K562 (cell line): ENCODE data around the gene BICC1. TPM values are rescaled to one million over a fixed set of nuclear protein-coding genes. Genes with fewer than 3 reads are reported as not detected.

Experiments
- ATAC-seq: fragments of 200-7000 bp; cut with Tn5 transposase; 3 replicates; pipeline ENCODE4 v1.9.1; 2020; ENCODE audit warnings: moderate library complexity
- BruUV-seq: library from RNA; stranded (reverse); fragments of 400-500 nt; replicated peaks from 2 replicates; lab custom pipeline; 2021; lab: Mats Ljungman, UMichigan
- CTCF ChIA-PET: fragments of 300-600 bp; formaldehyde crosslinking; extraction: SDS; loops from one replicate; lab custom pipeline; 2021; ENCODE audit warnings: low intra/inter-chr PET ratio; lab: Yijun Ruan, JAX
- POLR2A ChIA-PET: fragments of 300-600, 350-650 bp; sonication (Branson Sonifier 250); formaldehyde crosslinking; extraction: SDS; loops from one replicate; lab custom pipeline; 2021; ENCODE audit warnings: antibody characterized with exemption, inconsistent platforms; lab: Yijun Ruan, JAX
- DNase-seq, 4 experiments: peaks; one replicate each; pipeline versions ENCODE4 v3.0.0 to v3.0.0-alpha.2; 2011 to 2018; ENCODE audit warnings: low spot score in 3 of 4, mixed read lengths in 3 of 4; ENCODE audit errors: extremely low read depth in 1 of 4
- FAIRE-seq: peaks from 2 replicates; lab custom pipeline; 2011; peaks lifted over from hg19 to GRCh38; lab: Jason Lieb, UNC
- H2AFZ ChIP-seq: 2 replicates; pipeline ENCODE4 v1.6.0; 2011; ENCODE audit warnings: low read depth, low read length, control low read depth, inconsistent platforms
- H3K27ac ChIP-seq: fragments of 200-600 bp; 3 replicates; pipeline ENCODE4 v1.8.0; 2011; ENCODE audit warnings: low read depth, mild to moderate bottlenecking, control low read depth, inconsistent platforms, low read length, moderate library complexity, mixed read lengths; ENCODE audit errors: extremely low read depth
- H3K27me3 ChIP-seq, 2 experiments: fragments of 300-600 bp in 1 of 2; 2 replicates in 1 of 2; 3 replicates in 1 of 2; pipeline versions ENCODE4 v1.6.0 to v1.8.0; 2011; ENCODE audit warnings: inconsistent platforms in 2 of 2, low read length in 2 of 2, mild to moderate bottlenecking in 1 of 2, mixed read lengths in 1 of 2, moderate library complexity in 1 of 2; ENCODE audit not compliant: control insufficient read depth in 2 of 2, insufficient read depth in 2 of 2
- H3K36me3 ChIP-seq: fragments of 300-600 bp; 3 replicates; pipeline ENCODE4 v1.8.0; 2011; ENCODE audit warnings: mild to moderate bottlenecking, low read length, inconsistent platforms; ENCODE audit not compliant: control insufficient read depth, insufficient read depth
- H3K4me1 ChIP-seq, 2 experiments: fragments of 200-600 bp in 1 of 2; replicated peaks in 1 of 2; 2 replicates in 1 of 2; 3 replicates in 1 of 2; pipeline versions ENCODE4 v1.5.1 to v1.8.0; 2011; ENCODE audit warnings: inconsistent platforms in 2 of 2, low read length in 2 of 2, mild to moderate bottlenecking in 1 of 2, mixed read lengths in 1 of 2, moderate library complexity in 1 of 2; ENCODE audit not compliant: control insufficient read depth in 2 of 2, insufficient read depth in 2 of 2
- H3K4me2 ChIP-seq: 2 replicates; pipeline ENCODE4 v1.6.1; 2011; ENCODE audit warnings: low read length, control low read depth, inconsistent platforms, mixed read lengths; ENCODE audit not compliant: insufficient read depth
- H3K4me3 ChIP-seq: fragments of 200-600 bp; sonication (generic), shearing (Covaris generic); 2 replicates; pipeline ENCODE4 v1.5.1; 2016; ENCODE audit warnings: control low read depth, inconsistent platforms
- H3K79me2 ChIP-seq: fragments of 200-600 bp; 3 replicates; pipeline ENCODE4 v1.8.0; 2011; ENCODE audit warnings: low read length, inconsistent platforms; ENCODE audit not compliant: control insufficient read depth, insufficient read depth
- H3K9ac ChIP-seq, 2 experiments: 2 replicates each; pipeline versions ENCODE4 v1.6.0 to v1.6.1; 2011; ENCODE audit warnings: low read depth in 2 of 2, low read length in 2 of 2, control low read depth in 1 of 2, inconsistent platforms in 1 of 2, mild to moderate bottlenecking in 1 of 2, mixed read lengths in 1 of 2; ENCODE audit not compliant: insufficient read depth in 1 of 2
- H3K9me1 ChIP-seq: one replicate; pipeline ENCODE4 v1.6.0; 2011; ENCODE audit warnings: inconsistent platforms, mild to moderate bottlenecking, low read length, moderate library complexity; ENCODE audit not compliant: control insufficient read depth, insufficient read depth
- H3K9me3 ChIP-seq: replicated peaks from 2 replicates; pipeline ENCODE4 v1.5.1; 2011; ENCODE audit warnings: low read depth, low read length, inconsistent platforms; ENCODE audit not compliant: control insufficient read depth, insufficient read depth
- H4K20me1 ChIP-seq: replicated peaks from 2 replicates; pipeline ENCODE4 v1.6.1; 2011; ENCODE audit warnings: low read length, inconsistent platforms, mixed read lengths; ENCODE audit not compliant: control insufficient read depth, insufficient read depth
- CHD1 ChIP-seq: fragments of 200-600 bp; sonication (generic); IDR thresholded peaks from one replicate; pipeline ENCODE4 v1.6.1; 2012; ENCODE audit warnings: mild to moderate bottlenecking, moderate library complexity, low read length, inconsistent platforms
- MAFK ChIP-seq: IDR thresholded peaks from 2 replicates; pipeline ENCODE4 v1.6.1; 2011; ENCODE audit warnings: low read length, improper control_type of control experiment
- MEIS2 ChIP-seq: fragments of 450-650 bp; IDR thresholded peaks from 2 replicates; pipeline ENCODE4 v1.6.1; 2014; ENCODE audit warnings: mild to moderate bottlenecking; ENCODE audit not compliant: partially characterized antibody
- NR4A1 ChIP-seq, 2 experiments: fragments of 250-450 bp in 1 of 2; fragments of 450-650 bp in 1 of 2; sonication (Bioruptor Pico) in 1 of 2; IDR thresholded peaks; 2 replicates each; pipeline versions ENCODE4 v1.4.0 to v1.6.1; 2016 to 2020; ENCODE audit warnings: mild to moderate bottlenecking in 2 of 2, missing compliant biosample characterization in 1 of 2, missing genetic modification characterization in 1 of 2, moderate library complexity in 1 of 2
- PATZ1 ChIP-seq: fragments of 250-450 bp; sonication (Bioruptor Pico); IDR thresholded peaks from 2 replicates; pipeline ENCODE4 v1.5.0; 2020; ENCODE audit warnings: mild to moderate bottlenecking, borderline replicate concordance
- POLR2AphosphoS5 ChIP-seq: IDR thresholded peaks from 2 replicates; pipeline ENCODE4 v1.6.1; 2011; ENCODE audit warnings: mild to moderate bottlenecking, low read depth, low read length, moderate library complexity; ENCODE audit not compliant: control insufficient read depth, insufficient read depth
- TCF15 ChIP-seq: fragments of 250-450 bp; sonication (Bioruptor Pico); IDR thresholded peaks from 2 replicates; pipeline ENCODE4 v1.8.0; 2022; ENCODE audit warnings: moderate library complexity, mild to moderate bottlenecking, inconsistent platforms
- TEAD1 ChIP-seq, 2 experiments: fragments of 450-650 bp in 1 of 2; sonication (generic) in 1 of 2; formaldehyde crosslinking; IDR thresholded peaks; 2 replicates each; pipeline versions ENCODE4 v1.4.0 to v1.8.0; 2020 to 2022; ENCODE audit warnings: mild to moderate bottlenecking in 2 of 2, missing genetic modification reagents in 1 of 2
- VEZF1 ChIP-seq: fragments of 200-800 bp; sonication (Bioruptor generic); IDR thresholded peaks from 2 replicates; pipeline ENCODE4 v1.6.1; 2017; ENCODE audit warnings: missing genetic modification characterization, missing compliant biosample characterization
- ZNF407 ChIP-seq: fragments of 450-650 bp; IDR thresholded peaks from 2 replicates; pipeline ENCODE4 v1.6.1; 2016; ENCODE audit warnings: low read depth
- WGBS: fragments of 100-300 bp; shearing (Covaris generic); methylation state at CpG from one replicate; pipeline ENCODE4 v1.1.6; 2016; ENCODE audit warnings: low coverage, mixed read lengths; ENCODE audit not compliant: insufficient coverage; ENCODE audit errors: missing lambda C conversion rate; 5-methylcytosine and 5-hydroxymethylcytosine counted together
- in situ Hi-C: fragments of 300-500 bp; cut with MboI; formaldehyde crosslinking; loops from 4 replicates; pipeline ENCODE4 v1.15.0; 2018; ENCODE audit warnings: inconsistent platforms, mixed read lengths
- intact Hi-C: fragments of 100-400 bp; cut with micrococcal nuclease; formaldehyde crosslinking; loops from 2 replicates; pipeline ENCODE4 v1.14.2; 2022
- polyA plus RNA-seq, 8 experiments: library from polyadenylated mRNA; depleted of rRNA in 4 of 8; stranded (reverse) in 5 of 8; unstranded in 3 of 8; fragments of >200 nt; fragmentation: Nextera tagmentation in 2 of 8; fragmentation: Illumina TruSeq in 1 of 8; extraction: Ambion mirVana in 2 of 8; extraction: Trizol in 1 of 8; gene quantifications; 2 replicates each; pipeline versions ENCODE4 v1.2.1 to v1.2.3, GENCODE V29; 2011 to 2014; ENCODE audit warnings: inconsistent platforms in 1 of 8, missing spikeins in 1 of 8
- total RNA-seq, 7 experiments: library from RNA; depleted of rRNA in 6 of 7; stranded (reverse); fragments of >200 nt in 6 of 7; fragmentation: Illumina TruSeq in 2 of 7; extraction: Trizol in 2 of 7; gene quantifications; 2 replicates each; pipeline versions ENCODE4 v1.2.1 to v1.2.3, GENCODE V29; 2011 to 2021; ENCODE audit warnings: low replicate concordance in 1 of 7

The BICC1 gene
- total and polyA plus RNA-seq, 9 of the 15 experiments (the other 6 are each of a cell fraction or from before 2014, with no cell fraction given): not detected

- Histone ChIP-seq H3K9me3 (no peaks in the 10 kb centered on the region), H3K9me1 (no peaks in the 10 kb centered on the region), H3K9ac (no peak overlapping the region), H3K4me2 (no peak overlapping the region), H3K27me3 (no peaks in the 10 kb centered on the region), H3K27ac (no peak overlapping the region), H4K20me1 (no peaks in the 10 kb centered on the region), H3K36me3 (no peaks in the 10 kb centered on the region), H2AFZ (no peak overlapping the region), H3K4me3 (no peak overlapping the region), H3K79me2 (no peaks in the 10 kb centered on the region), H3K4me1 (no peaks in the 10 kb centered on the region)
- FAIRE-seq (no peak), ATAC-seq (no peak), DNase-seq (no peak)
- POLR2A ChIA-PET: no interaction called here
- WGBS: 0% methylated on average over 1 of the region's 1 CpG
- in situ Hi-C loops: no loop called here
- intact Hi-C loops: no loop called here
- CTCF ChIA-PET: no interaction called here
- no TSS peak for BruUV-seq
- TF ChIP-seq VEZF1 (CRISPR knock-in tag): no peak
- no peak for TF ChIP-seq ZNF407
- no peak for TF ChIP-seq NR4A1 (CRISPR knock-in tag; IDR thresholded peaks at IDR 0.05)
- TF ChIP-seq NR4A1 (tag; IDR thresholded peaks at IDR 0.05): no peak
- TF ChIP-seq TCF15 (CRISPR knock-in tag): no peak
- no peak for TF ChIP-seq MAFK
- TF ChIP-seq CHD1: no peak
- TF ChIP-seq TEAD1 (CRISPR knock-in tag; IDR thresholded peaks at IDR 0.05): no peak
- no peak for TF ChIP-seq POLR2AphosphoS5
- TF ChIP-seq PATZ1: no peak
- TF ChIP-seq MEIS2: no peak
These were observed 307.7 kb downstream of the BICC1 start for GRCh38 chr10:58820386-58820785.
